Subcutaneous adipose tissue (tissue), 4 donors: ENCODE data around the gene RTN4. TPM values are rescaled to one million over a fixed set of nuclear protein-coding genes. Genes with fewer than 3 reads are reported as not detected.

Source experiments
- CTCF ChIP-seq: fragments of 450-650 bp; IDR thresholded peaks from one replicate; pipeline ENCODE4 v1.5.1; 2016; ENCODE audit warnings: low read depth, mild to moderate bottlenecking, control low read depth, antibody characterized with exemption, moderate library complexity
- total RNA-seq, 4 donors: library from RNA; depleted of rRNA; stranded (reverse); fragments of >200 nt; gene quantifications; one replicate each; pipeline ENCODE4 v1.1.0, GENCODE V29; 2016

The RTN4 gene
- total RNA-seq, 4 donors from 2014 or later, result 347 to 464 (median 405) TPM

- TF ChIP-seq CTCF, result no peak
Measured at GRCh38 chr2:54962935-54963440, 87.3 kb downstream of the RTN4 start.

GRCh38 chr2:54962511-54962910, 87.7 kb downstream of the RTN4 start:
- no peak for TF ChIP-seq CTCF

GRCh38 chr2:54960164-54960563, 90.1 kb downstream of the RTN4 start:
- no peak for TF ChIP-seq CTCF

GRCh38 chr2:54958717-54959371, 91.4 kb downstream of the RTN4 start:
- no peak for TF ChIP-seq CTCF

- TF ChIP-seq CTCF, result no peak
Measured at GRCh38 chr2:54957321-54957999, 92.8 kb downstream of the RTN4 start.

- TF ChIP-seq CTCF, result no peak
Measured at GRCh38 chr2:54956111-54956627, 94.1 kb downstream of the RTN4 start.

GRCh38 chr2:54955358-54956110, 94.7 kb downstream of the RTN4 start:
- TF ChIP-seq CTCF, result no peak
